Measurements from ENCODE around the gene TGFBR3. TPM values are rescaled to one million over a fixed set of nuclear protein-coding genes. Genes with fewer than 3 reads are reported as not detected.
A peak's percentile ranks its signal among the peaks of the same experiment; 100 is the strongest.

The TGFBR3 gene
- total RNA-seq, 1 experiment from 2014 or later, result 14.5 TPM

DNA sequence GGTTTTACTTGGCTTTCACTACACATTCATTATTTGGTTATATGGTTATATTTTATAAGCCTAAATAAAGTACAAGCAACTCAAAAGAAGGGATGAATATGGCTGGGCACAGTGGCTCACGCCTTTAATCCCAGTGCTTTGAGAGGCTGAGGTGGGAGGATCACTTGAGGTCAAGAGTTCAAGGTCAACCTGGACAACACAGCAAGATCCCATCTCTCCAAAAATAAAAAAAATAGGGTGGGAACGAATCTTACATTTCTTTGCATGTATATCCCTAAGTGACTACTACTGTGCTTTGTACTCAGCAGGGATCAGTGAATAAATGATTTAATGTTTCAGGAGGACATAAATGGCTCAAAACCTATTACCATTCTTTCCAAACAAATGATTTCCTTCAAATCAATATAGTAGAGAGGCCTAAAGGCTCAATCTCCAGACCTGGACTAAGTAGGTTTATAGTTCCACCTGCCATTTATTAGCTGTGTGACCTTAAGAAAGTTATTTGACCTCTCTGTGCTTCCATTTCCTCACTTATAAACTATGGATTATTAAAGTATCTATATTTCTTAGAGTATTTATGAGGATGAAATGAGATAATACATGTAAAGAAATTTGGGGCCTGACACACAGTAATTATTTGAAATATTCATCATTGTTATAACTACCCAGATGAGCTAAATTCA lies 28.3 kb downstream of the TGFBR3 start:
- ChIA-PET CTCF (no interaction called here), POLR2A (interaction anchor here (0.5 kb wide), 1 partner anchor 28 kb away, joined by 3 read pairs; no protein-coding TSS in a partner anchor)
- intact Hi-C loops (cut with micrococcal nuclease; ENCODE audit: unreplicated experiment), result no loop called here
- Histone ChIP-seq H3K9me3 (ENCODE audit: control insufficient read depth, insufficient read depth, low read depth, low read length) (no peaks in the 10 kb centered on the region), H3K4me1 (ENCODE audit: control insufficient read depth, insufficient read depth, low read length) (peaks cover 14% of the 10 kb centered on the region), H3K27me3 (ENCODE audit: control insufficient read depth, insufficient read depth, low read length) (no peaks in the 10 kb centered on the region), H3K36me3 (ENCODE audit: control insufficient read depth, insufficient read depth, low read length) (no peaks in the 10 kb centered on the region), H3K27ac (ENCODE audit: low read length) (0 out of 2 replicates have a peak overlapping the region, but pooled peaks have one; percentile 23), H3K4me3 (ENCODE audit: low read depth in 2 of 2, low read length in 2 of 2) (no peak overlapping the region)
- TF ChIP-seq TCF7L2 (IDR thresholded peaks at IDR 0.05; ENCODE audit: low read depth, low read length) (no peak), POLR2AphosphoS5 (IDR thresholded peaks at IDR 0.05; ENCODE audit: low read depth, low read length) (no peak), SIN3A (IDR thresholded peaks at IDR 0.05; ENCODE audit: borderline replicate concordance, insufficient read depth, low read depth, low read length) (no peak)
- TF ChIP-seq, protein P1, sequence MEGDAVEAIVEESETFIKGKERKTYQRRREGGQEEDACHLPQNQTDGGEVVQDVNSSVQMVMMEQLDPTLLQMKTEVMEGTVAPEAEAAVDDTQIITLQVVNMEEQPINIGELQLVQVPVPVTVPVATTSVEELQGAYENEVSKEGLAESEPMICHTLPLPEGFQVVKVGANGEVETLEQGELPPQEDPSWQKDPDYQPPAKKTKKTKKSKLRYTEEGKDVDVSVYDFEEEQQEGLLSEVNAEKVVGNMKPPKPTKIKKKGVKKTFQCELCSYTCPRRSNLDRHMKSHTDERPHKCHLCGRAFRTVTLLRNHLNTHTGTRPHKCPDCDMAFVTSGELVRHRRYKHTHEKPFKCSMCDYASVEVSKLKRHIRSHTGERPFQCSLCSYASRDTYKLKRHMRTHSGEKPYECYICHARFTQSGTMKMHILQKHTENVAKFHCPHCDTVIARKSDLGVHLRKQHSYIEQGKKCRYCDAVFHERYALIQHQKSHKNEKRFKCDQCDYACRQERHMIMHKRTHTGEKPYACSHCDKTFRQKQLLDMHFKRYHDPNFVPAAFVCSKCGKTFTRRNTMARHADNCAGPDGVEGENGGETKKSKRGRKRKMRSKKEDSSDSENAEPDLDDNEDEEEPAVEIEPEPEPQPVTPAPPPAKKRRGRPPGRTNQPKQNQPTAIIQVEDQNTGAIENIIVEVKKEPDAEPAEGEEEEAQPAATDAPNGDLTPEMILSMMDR (IDR thresholded peaks at IDR 0.05), result no peak
- TF ChIP-seq, protein P2, sequence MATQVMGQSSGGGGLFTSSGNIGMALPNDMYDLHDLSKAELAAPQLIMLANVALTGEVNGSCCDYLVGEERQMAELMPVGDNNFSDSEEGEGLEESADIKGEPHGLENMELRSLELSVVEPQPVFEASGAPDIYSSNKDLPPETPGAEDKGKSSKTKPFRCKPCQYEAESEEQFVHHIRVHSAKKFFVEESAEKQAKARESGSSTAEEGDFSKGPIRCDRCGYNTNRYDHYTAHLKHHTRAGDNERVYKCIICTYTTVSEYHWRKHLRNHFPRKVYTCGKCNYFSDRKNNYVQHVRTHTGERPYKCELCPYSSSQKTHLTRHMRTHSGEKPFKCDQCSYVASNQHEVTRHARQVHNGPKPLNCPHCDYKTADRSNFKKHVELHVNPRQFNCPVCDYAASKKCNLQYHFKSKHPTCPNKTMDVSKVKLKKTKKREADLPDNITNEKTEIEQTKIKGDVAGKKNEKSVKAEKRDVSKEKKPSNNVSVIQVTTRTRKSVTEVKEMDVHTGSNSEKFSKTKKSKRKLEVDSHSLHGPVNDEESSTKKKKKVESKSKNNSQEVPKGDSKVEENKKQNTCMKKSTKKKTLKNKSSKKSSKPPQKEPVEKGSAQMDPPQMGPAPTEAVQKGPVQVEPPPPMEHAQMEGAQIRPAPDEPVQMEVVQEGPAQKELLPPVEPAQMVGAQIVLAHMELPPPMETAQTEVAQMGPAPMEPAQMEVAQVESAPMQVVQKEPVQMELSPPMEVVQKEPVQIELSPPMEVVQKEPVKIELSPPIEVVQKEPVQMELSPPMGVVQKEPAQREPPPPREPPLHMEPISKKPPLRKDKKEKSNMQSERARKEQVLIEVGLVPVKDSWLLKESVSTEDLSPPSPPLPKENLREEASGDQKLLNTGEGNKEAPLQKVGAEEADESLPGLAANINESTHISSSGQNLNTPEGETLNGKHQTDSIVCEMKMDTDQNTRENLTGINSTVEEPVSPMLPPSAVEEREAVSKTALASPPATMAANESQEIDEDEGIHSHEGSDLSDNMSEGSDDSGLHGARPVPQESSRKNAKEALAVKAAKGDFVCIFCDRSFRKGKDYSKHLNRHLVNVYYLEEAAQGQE (IDR thresholded peaks at IDR 0.05; ENCODE audit: insufficient read depth in 1 of 2, low read depth in 2 of 2, low read length in 1 of 2), result no peak
- DNase-seq (ENCODE audit: low read depth, low spot score) (no peak), ATAC-seq (no peak)
- no TSS peak for BruUV-seq (replicated peaks)
- in situ Hi-C loops (cut with HindIII; ENCODE audit: low pct_unique_long_range_greater_than_20kb, low sequenced_read_pairs), result no loop called here

DNA sequence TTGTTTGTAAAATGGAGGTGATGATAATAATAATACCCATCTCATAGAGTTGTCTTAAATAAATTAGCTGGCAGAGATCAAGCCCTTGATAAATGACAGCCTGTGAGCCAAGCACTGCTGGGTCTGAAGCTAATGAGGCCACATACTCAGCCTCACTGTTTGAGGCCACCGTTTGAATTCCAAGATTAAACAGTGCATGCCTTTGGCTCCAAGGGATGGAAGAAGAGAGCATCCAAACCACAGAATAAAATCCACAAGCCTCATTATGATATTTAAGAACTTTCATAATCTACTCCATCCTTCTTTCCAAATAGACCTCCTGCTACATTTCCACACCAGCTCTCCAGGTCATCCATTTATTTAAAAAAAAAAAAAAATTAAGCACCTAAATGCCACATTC lies 29.0 kb downstream of the TGFBR3 start:
- peak overlapping the region; percentile 23; the same call in 1 of the 2 replicates for H3K27ac ChIP-seq (ENCODE audit: low read length)
- no peaks in the 10 kb centered on the region for H3K27me3 ChIP-seq (ENCODE audit: control insufficient read depth, insufficient read depth, low read length)
- TF ChIP-seq SIN3A (IDR thresholded peaks at IDR 0.05; ENCODE audit: borderline replicate concordance, insufficient read depth, low read depth, low read length) (no peak), POLR2AphosphoS5 (IDR thresholded peaks at IDR 0.05; ENCODE audit: low read depth, low read length) (no peak), TCF7L2 (IDR thresholded peaks at IDR 0.05; ENCODE audit: low read depth, low read length) (no peak)
- TF ChIP-seq, protein P2 (IDR thresholded peaks at IDR 0.05; ENCODE audit: insufficient read depth in 1 of 2, low read depth in 2 of 2, low read length in 1 of 2), result no peak
- TF ChIP-seq, protein P1 (IDR thresholded peaks at IDR 0.05), result no peak
- BruUV-seq (replicated peaks), result no TSS peak
- in situ Hi-C loops (cut with HindIII; ENCODE audit: low pct_unique_long_range_greater_than_20kb, low sequenced_read_pairs), result no loop called here
- H3K4me3 ChIP-seq (ENCODE audit: low read depth in 2 of 2, low read length in 2 of 2), result no peak overlapping the region
- H3K36me3 ChIP-seq (ENCODE audit: control insufficient read depth, insufficient read depth, low read length), result no peaks in the 10 kb centered on the region
- POLR2A ChIA-PET, result interaction anchor here (0.5 kb wide), 1 partner anchor 28 kb away, joined by 3 read pairs; no protein-coding TSS in a partner anchor
- peaks cover 11% of the 10 kb centered on the region for H3K4me1 ChIP-seq (ENCODE audit: control insufficient read depth, insufficient read depth, low read length)
- H3K9me3 ChIP-seq (ENCODE audit: control insufficient read depth, insufficient read depth, low read depth, low read length), result no peaks in the 10 kb centered on the region
- no peak for DNase-seq (ENCODE audit: low read depth, low spot score)
- CTCF ChIA-PET, result no interaction called here
- no peak for ATAC-seq
- intact Hi-C loops (cut with micrococcal nuclease; ENCODE audit: unreplicated experiment), result no loop called here

Measured in Panc1 (cell line).